AG09309 (cell line): ENCODE data around the gene CDHR5.
"Not testable (repeated sequence)": the region's sequence is repeated elsewhere in the genome, so short reads cannot be mapped to it uniquely, and the experiment has no call there.

Experiments
- DNase-seq: peaks from one replicate; pipeline ENCODE4 v3.0.0-alpha.2; 2010; ENCODE audit warnings: low read depth
- H3K4me3 ChIP-seq: 2 replicates; pipeline ENCODE4 v1.5.1; 2011; ENCODE audit warnings: mild to moderate bottlenecking, low read depth, low read length, moderate library complexity; ENCODE audit not compliant: control insufficient read depth
- CTCF ChIP-seq: IDR thresholded peaks from 2 replicates; pipeline ENCODE4 v1.5.1; 2011; ENCODE audit warnings: mild to moderate bottlenecking, low read depth, low read length, inconsistent platforms; ENCODE audit not compliant: insufficient read depth, control insufficient read depth; ENCODE audit errors: missing control alignments

Gene CDHR5

DNA sequence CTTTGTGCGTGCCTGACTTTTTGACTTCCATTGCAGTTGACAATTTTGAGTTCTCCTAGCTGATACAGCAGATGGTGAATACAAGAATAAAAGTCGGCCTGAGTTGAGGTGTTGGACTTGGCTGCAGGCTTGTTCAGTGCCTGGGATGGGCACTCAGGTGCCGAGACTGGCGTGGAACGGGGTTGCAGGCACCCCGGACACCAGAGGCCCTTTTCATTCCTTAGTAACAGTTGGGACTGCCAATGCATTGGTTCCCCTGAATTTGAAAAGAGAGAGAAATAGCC is 47.2 kb downstream of the CDHR5 start:
- peak overlapping the region; percentile 96 for H3K4me3 ChIP-seq
- DNase-seq, result no peak
- TF ChIP-seq CTCF, result no peak

- H3K4me3 ChIP-seq, result peak overlapping the region; percentile 96
- no peak for TF ChIP-seq CTCF
- no peak for DNase-seq
Measured at GRCh38 chr11:576811-577610, 47.7 kb downstream of the CDHR5 start.

GRCh38 chr11:575996-576768 is 48.6 kb downstream of the CDHR5 start, which contains the start of gene PHRF1:
PHRF1 (plus strand) TSS chr11:576470; CDS start chr11:581513, 5,043 bp downstream.
- no peak for TF ChIP-seq CTCF
- DNase-seq, result peak; percentile 79

GRCh38 chr11:575313-575995 is 49.3 kb downstream of the CDHR5 start:
- TF ChIP-seq CTCF, result no peak
- H3K4me3 ChIP-seq, result peak overlapping the region; percentile 51
- DNase-seq, result no peak

More at GRCh38 chr11:575996-576768, 48.6 kb downstream of the CDHR5 start, which contains the start of gene PHRF1:
- H3K4me3 ChIP-seq, result peak within 1 kb of the TSS; percentile 96

DNA sequence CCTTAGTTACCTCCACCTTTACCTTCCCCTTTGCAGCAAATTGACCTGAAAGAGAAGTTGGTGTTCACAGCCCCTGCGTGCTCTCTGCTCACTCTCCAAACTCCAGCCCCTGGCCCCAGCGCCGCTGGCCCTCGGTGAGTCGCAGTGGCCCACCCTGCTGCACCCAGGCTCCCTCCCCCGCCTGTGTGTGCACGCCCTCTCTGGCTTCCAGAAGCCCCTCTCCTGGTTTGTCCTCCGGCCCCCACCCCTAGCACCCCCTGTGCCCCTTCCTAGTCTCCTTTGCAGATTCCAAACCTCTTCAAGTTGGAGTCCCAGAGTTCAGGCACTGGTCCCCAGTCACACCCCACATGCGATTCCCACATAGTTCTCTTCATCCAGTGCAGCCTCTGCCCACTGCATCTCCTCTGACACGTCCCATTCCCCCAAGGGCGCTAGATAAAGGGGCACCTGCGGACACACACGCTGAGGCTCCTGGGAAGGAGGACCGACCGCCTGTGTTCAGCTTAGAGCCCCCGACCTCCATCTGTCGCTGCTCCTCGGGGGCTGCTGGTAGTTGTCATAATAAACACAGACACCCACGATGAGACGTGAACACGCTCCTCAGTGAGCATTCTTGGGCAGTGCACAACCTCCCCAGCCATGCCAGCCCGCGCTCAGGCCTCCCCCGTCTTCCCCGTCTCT is 50.0 kb downstream of the CDHR5 start:
- no peak for TF ChIP-seq CTCF
- DNase-seq, result no peak
- peak overlapping the region; percentile 51 for H3K4me3 ChIP-seq

- not testable (repeated sequence) for DNase-seq, H3K4me3 ChIP-seq
Measured at GRCh38 chr11:574031-574570, 50.7 kb downstream of the CDHR5 start.
